Measurements from ENCODE around the gene SUN2. TPM values are rescaled to one million over a fixed set of nuclear protein-coding genes. Genes with fewer than 3 reads are reported as not detected.
A peak's percentile ranks its signal among the peaks of the same experiment; 100 is the strongest.

Gene SUN2
- total and polyA plus RNA-seq, 10 of the 15 experiments (the other 5 are each of a cell fraction or from before 2014, with no cell fraction given): 0.18 to 107 (median 35.9) TPM

DNA sequence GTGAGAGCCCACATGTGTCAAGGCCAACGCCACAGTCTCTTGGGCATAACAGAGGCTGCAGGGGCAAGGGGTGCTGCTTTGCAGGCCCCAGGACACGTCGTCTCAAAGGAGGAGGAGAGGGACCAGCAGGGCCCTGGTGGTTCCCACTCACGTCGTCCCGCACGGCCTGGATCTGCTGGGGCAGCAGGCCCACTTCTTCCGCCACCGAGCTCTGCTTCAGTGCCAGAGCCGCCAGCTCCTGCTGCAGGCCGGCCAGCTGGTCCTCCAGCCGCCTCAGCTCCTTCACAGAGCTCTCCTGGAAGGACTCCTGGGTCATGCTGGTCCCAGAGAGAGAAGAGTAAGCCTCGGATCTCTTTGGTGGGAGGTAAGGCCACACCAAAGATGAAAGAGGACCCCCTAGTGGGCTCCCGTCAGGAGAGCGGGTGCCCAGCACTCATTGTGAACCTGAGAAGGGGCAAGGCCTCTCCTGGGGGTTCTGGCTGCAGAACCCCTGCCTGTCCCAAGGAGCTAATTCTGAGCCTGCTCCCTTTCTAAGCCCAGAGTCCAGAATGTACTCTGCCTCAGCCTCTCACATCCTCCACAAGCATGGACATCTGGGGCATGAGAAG, 15.6 kb downstream of the SUN2 start:
- no peaks in the 10 kb centered on the region for H4K20me1 ChIP-seq (ENCODE audit: control insufficient read depth, insufficient read depth)
- H3K4me3 ChIP-seq: no peak overlapping the region
- no peak overlapping the region for H3K27ac ChIP-seq (ENCODE audit: control insufficient read depth, insufficient read depth)
- ChIA-PET CTCF (interaction anchor here (1.1 kb wide), 2 partner anchors 26 to 28 kb away, joined by 3 read pairs; no protein-coding TSS in a partner anchor), RAD21 (ENCODE audit: unreplicated experiment) (no interaction called here), SMC1A (ENCODE audit: uncharacterized antibody, unreplicated experiment) (interaction anchor here (1.1 kb wide), 1 partner anchor 29 kb away, joined by 3 read pairs; no protein-coding TSS in a partner anchor), POLR2A (no interaction called here)
- no peaks in the 10 kb centered on the region for H3K79me2 ChIP-seq (ENCODE audit: control insufficient read depth, insufficient read depth, low read length)
- no TSS peak for BruUV-seq (replicated peaks)
- H3K9ac ChIP-seq (ENCODE audit: control insufficient read depth, insufficient read depth, low read length): no peak overlapping the region
- H3K4me2 ChIP-seq (ENCODE audit: control insufficient read depth, insufficient read depth): no peak overlapping the region
- no peak for DNase-seq (ENCODE audit: low read depth, low spot score)
- no peak overlapping the region for H2AFZ ChIP-seq (ENCODE audit: control insufficient read depth, low read depth, low read length)
- 90% methylated on average over 15 of the region's 15 CpGs for WGBS (ENCODE audit: insufficient coverage, insufficient replicate concordance, low lambda C conversion rate, missing lambda C conversion rate)
- intact Hi-C loops (cut with micrococcal nuclease; ENCODE audit: unreplicated experiment): no loop called here
- no peak for ATAC-seq
- H3K36me3 ChIP-seq (ENCODE audit: control insufficient read depth in 2 of 2, insufficient read depth in 2 of 2, low read length in 1 of 2): peaks cover 32 to 64% of the 10 kb centered on the region in 2 experiments
- H3K27me3 ChIP-seq (replicated peaks in 1 of 2; ENCODE audit: control insufficient read depth in 2 of 2, insufficient read depth in 2 of 2, low read length in 1 of 2): no peaks in the 10 kb centered on the region
- no peaks in the 10 kb centered on the region for H3K9me3 ChIP-seq (replicated peaks; ENCODE audit: control insufficient read depth, insufficient read depth, low read length)
- in situ Hi-C loops (cut with MboI): no loop called here
- no peaks in the 10 kb centered on the region for H3K4me1 ChIP-seq (ENCODE audit: control insufficient read depth, insufficient read depth, low read length)
- no peak for FAIRE-seq
- TF ChIP-seq, protein P1, sequence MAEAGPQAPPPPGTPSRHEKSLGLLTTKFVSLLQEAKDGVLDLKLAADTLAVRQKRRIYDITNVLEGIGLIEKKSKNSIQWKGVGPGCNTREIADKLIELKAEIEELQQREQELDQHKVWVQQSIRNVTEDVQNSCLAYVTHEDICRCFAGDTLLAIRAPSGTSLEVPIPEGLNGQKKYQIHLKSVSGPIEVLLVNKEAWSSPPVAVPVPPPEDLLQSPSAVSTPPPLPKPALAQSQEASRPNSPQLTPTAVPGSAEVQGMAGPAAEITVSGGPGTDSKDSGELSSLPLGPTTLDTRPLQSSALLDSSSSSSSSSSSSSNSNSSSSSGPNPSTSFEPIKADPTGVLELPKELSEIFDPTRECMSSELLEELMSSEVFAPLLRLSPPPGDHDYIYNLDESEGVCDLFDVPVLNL (IDR thresholded peaks at IDR 0.05; ENCODE audit: low read depth, low read length): no peak
- peak; percentile 1; the same call in 1 of the 2 replicates for TF ChIP-seq POLR2A (IDR thresholded peaks at IDR 0.05; ENCODE audit: low read depth, low read length)

DNA sequence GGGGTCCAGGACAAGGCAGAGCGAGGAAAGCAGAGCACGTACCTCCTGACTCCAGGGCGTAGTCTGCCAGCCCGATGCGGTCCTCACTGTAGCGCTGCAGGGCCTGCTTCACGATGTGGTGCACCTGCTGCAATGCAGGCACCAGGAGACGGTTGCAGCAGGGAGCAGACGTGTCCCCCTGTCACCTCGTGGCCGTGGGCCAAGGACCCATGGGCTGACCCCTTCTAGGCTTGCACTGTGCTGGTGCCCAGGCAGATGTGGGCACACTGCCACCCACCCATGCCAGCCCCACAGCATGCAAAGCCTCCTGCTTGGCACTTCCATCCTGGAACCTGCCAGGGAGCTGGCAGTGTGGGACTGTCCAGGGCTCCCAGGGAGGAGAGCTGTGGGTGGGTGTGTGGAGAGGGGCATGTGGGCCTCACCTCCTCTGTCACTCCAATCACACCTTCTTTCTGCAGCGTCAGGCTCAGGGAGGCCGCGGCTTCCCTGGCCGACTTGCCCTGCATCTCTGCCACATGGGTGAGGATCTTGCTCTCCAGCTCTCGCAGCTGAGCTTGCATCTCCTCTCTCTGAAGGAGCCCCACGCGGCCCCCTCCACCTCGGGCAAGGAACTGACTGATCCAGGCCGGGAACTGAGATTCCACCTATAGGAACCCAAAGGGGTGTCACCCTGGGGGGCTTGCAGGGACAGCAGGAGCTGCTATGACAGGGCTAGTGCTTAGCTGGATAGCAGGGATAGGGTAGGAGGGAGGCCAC, 16.3 kb downstream of the SUN2 start:
- H3K27me3 ChIP-seq (replicated peaks in 1 of 2; ENCODE audit: control insufficient read depth in 2 of 2, insufficient read depth in 2 of 2, low read length in 1 of 2): no peaks in the 10 kb centered on the region
- SMC1A ChIA-PET (ENCODE audit: uncharacterized antibody, unreplicated experiment): interaction anchor here (1.1 kb wide), 1 partner anchor 29 kb away, joined by 3 read pairs; no protein-coding TSS in a partner anchor
- in situ Hi-C loops (cut with MboI): no loop called here
- H2AFZ ChIP-seq (ENCODE audit: control insufficient read depth, low read depth, low read length): no peak overlapping the region
- CTCF ChIA-PET: no interaction called here
- intact Hi-C loops (cut with micrococcal nuclease; ENCODE audit: unreplicated experiment): no loop called here
- ATAC-seq (no peak), FAIRE-seq (no peak), DNase-seq (ENCODE audit: low read depth, low spot score) (no peak)
- H3K4me2 ChIP-seq (ENCODE audit: control insufficient read depth, insufficient read depth): no peak overlapping the region
- no peaks in the 10 kb centered on the region for H3K79me2 ChIP-seq (ENCODE audit: control insufficient read depth, insufficient read depth, low read length)
- H3K4me1 ChIP-seq (ENCODE audit: control insufficient read depth, insufficient read depth, low read length): no peaks in the 10 kb centered on the region
- no peak overlapping the region for H3K4me3 ChIP-seq
- no peaks in the 10 kb centered on the region for H4K20me1 ChIP-seq (ENCODE audit: control insufficient read depth, insufficient read depth)
- H3K36me3 ChIP-seq (ENCODE audit: control insufficient read depth in 2 of 2, insufficient read depth in 2 of 2, low read length in 1 of 2): peaks cover 25 to 63% of the 10 kb centered on the region in 2 experiments
- BruUV-seq (replicated peaks): no TSS peak
- H3K27ac ChIP-seq (ENCODE audit: control insufficient read depth, insufficient read depth): no peak overlapping the region
- 95% methylated on average over 20 of the region's 20 CpGs for WGBS (ENCODE audit: insufficient coverage, insufficient replicate concordance, low lambda C conversion rate, missing lambda C conversion rate)
- H3K9me3 ChIP-seq (replicated peaks; ENCODE audit: control insufficient read depth, insufficient read depth, low read length): no peaks in the 10 kb centered on the region
- POLR2A ChIA-PET: no interaction called here
- no peak overlapping the region for H3K9ac ChIP-seq (ENCODE audit: control insufficient read depth, insufficient read depth, low read length)
- RAD21 ChIA-PET (ENCODE audit: unreplicated experiment): no interaction called here
- no peak for TF ChIP-seq ESRRA (IDR thresholded peaks at IDR 0.05; ENCODE audit: low read length)
- TF ChIP-seq, protein P2, sequence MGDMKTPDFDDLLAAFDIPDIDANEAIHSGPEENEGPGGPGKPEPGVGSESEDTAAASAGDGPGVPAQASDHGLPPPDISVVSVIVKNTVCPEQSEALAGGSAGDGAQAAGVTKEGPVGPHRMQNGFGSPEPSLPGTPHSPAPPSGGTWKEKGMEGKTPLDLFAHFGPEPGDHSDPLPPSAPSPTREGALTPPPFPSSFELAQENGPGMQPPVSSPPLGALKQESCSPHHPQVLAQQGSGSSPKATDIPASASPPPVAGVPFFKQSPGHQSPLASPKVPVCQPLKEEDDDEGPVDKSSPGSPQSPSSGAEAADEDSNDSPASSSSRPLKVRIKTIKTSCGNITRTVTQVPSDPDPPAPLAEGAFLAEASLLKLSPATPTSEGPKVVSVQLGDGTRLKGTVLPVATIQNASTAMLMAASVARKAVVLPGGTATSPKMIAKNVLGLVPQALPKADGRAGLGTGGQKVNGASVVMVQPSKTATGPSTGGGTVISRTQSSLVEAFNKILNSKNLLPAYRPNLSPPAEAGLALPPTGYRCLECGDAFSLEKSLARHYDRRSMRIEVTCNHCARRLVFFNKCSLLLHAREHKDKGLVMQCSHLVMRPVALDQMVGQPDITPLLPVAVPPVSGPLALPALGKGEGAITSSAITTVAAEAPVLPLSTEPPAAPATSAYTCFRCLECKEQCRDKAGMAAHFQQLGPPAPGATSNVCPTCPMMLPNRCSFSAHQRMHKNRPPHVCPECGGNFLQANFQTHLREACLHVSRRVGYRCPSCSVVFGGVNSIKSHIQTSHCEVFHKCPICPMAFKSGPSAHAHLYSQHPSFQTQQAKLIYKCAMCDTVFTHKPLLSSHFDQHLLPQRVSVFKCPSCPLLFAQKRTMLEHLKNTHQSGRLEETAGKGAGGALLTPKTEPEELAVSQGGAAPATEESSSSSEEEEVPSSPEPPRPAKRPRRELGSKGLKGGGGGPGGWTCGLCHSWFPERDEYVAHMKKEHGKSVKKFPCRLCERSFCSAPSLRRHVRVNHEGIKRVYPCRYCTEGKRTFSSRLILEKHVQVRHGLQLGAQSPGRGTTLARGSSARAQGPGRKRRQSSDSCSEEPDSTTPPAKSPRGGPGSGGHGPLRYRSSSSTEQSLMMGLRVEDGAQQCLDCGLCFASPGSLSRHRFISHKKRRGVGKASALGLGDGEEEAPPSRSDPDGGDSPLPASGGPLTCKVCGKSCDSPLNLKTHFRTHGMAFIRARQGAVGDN (IDR thresholded peaks at IDR 0.05): no peak
- no peak for TF ChIP-seq CTCF (IDR thresholded peaks at IDR 0.05 in 2 of 3, conservative IDR thresholded peaks at IDR 0.05 in 1 of 3; ENCODE audit: control insufficient read depth in 2 of 3, extremely low read depth in 1 of 3, insufficient read depth in 1 of 3, low read depth in 3 of 3, low read length in 3 of 3)
- TF ChIP-seq BACH1 (IDR thresholded peaks at IDR 0.05; ENCODE audit: borderline replicate concordance): no peak
- TF ChIP-seq POLR2A (IDR thresholded peaks at IDR 0.05; ENCODE audit: low read depth, low read length): peak; percentile 70; the same call in 1 of the 2 replicates
- TF ChIP-seq FOXM1 (IDR thresholded peaks at IDR 0.05; ENCODE audit: low read depth, low read length): no peak
- TF ChIP-seq POU2F2 (IDR thresholded peaks at IDR 0.05; ENCODE audit: borderline replicate concordance, low read depth, low read length): no peak

Data from GM12878 (cell line).